CD14-positive monocyte (primary cell): ENCODE data around the gene ISG20. TPM values are rescaled to one million over a fixed set of nuclear protein-coding genes. Genes with fewer than 3 reads are reported as not detected.

Source experiments
- DNase-seq, 3 donors: peaks; one replicate each; pipeline ENCODE4 v3.0.0-alpha.2; 2011 to 2022
- H2AFZ ChIP-seq: 2 replicates; pipeline ENCODE4 v1.6.0; 2012; ENCODE audit warnings: mild to moderate bottlenecking, low read depth, low read length, inconsistent platforms; ENCODE audit not compliant: insufficient read depth, poor library complexity, severe bottlenecking
- H3K27ac ChIP-seq, 2 donors: 1 replicate in 1 of 2; 2 replicates in 1 of 2; pipeline ENCODE4 v1.5.1; 2012 to 2013; ENCODE audit warnings: low read length in 2 of 2, control low read depth in 1 of 2, inconsistent platforms in 1 of 2, low read depth in 1 of 2, mild to moderate bottlenecking in 1 of 2
- H3K27me3 ChIP-seq, 2 donors: one replicate each; pipeline versions ENCODE4 v1.6.0 to v1.6.1; 2011 to 2013; ENCODE audit warnings: low read length in 2 of 2; ENCODE audit not compliant: control insufficient read depth in 2 of 2, insufficient read depth in 2 of 2
- H3K36me3 ChIP-seq, 2 donors: replicated peaks in 1 of 2; 1 replicate in 1 of 2; 2 replicates in 1 of 2; pipeline versions ENCODE4 v1.5.1 to v1.6.1; 2012 to 2013; ENCODE audit warnings: low read length in 2 of 2, control low read depth in 1 of 2, inconsistent platforms in 1 of 2, mild to moderate bottlenecking in 1 of 2; ENCODE audit not compliant: insufficient read depth in 2 of 2, control insufficient read depth in 1 of 2
- H3K4me1 ChIP-seq, 2 donors: 1 replicate in 1 of 2; 2 replicates in 1 of 2; pipeline versions ENCODE4 v1.5.1 to v1.6.1; 2012 to 2013; ENCODE audit warnings: low read length in 2 of 2, control low read depth in 1 of 2, inconsistent platforms in 1 of 2, mild to moderate bottlenecking in 1 of 2, moderate library complexity in 1 of 2; ENCODE audit not compliant: insufficient read depth in 2 of 2, control insufficient read depth in 1 of 2
- H3K4me2 ChIP-seq: replicated peaks from 2 replicates; pipeline ENCODE3; 2012; ENCODE audit warnings: low read length, moderate library complexity, mild to moderate bottlenecking; ENCODE audit not compliant: poor library complexity, severe bottlenecking; ENCODE audit errors: extremely low read depth
- H3K4me3 ChIP-seq, 3 experiments: fragments of 200-600 bp in 1 of 3; sonication (generic) in 1 of 3; replicated peaks in 1 of 3; 1 replicate in 2 of 3; 2 replicates in 1 of 3; pipeline ENCODE4 v1.5.1; 2011 to 2013; ENCODE audit warnings: low read length in 3 of 3, mild to moderate bottlenecking in 3 of 3, control low read depth in 2 of 3, low read depth in 2 of 3, inconsistent platforms in 1 of 3, moderate library complexity in 1 of 3
- H3K79me2 ChIP-seq: 2 replicates; pipeline ENCODE4 v1.6.0; 2012; ENCODE audit warnings: mild to moderate bottlenecking, control low read depth, inconsistent platforms, low read length, moderate library complexity; ENCODE audit not compliant: insufficient read depth
- H3K9ac ChIP-seq: 2 replicates; pipeline ENCODE4 v1.6.0; 2017; ENCODE audit warnings: low read length, mild to moderate bottlenecking; ENCODE audit not compliant: insufficient read depth, poor library complexity, severe bottlenecking
- H3K9me3 ChIP-seq, 2 donors: replicated peaks in 1 of 2; 1 replicate in 1 of 2; 2 replicates in 1 of 2; pipeline versions ENCODE4 v1.5.1 to v1.6.1; 2012 to 2013; ENCODE audit warnings: low read length in 2 of 2, control low read depth in 1 of 2; ENCODE audit not compliant: control insufficient read depth in 1 of 2, insufficient read depth in 1 of 2
- H4K20me1 ChIP-seq: 2 replicates; pipeline ENCODE4 v1.6.0; 2012; ENCODE audit warnings: mild to moderate bottlenecking, low read length, control low read depth, moderate library complexity; ENCODE audit not compliant: insufficient read depth
- H3K27ac Mint-ChIP-seq, 7 donors: one replicate each; pipeline ENCODE4 v1.8.0; 2020; ENCODE audit warnings: mild to moderate bottlenecking in 7 of 7, mixed read lengths in 7 of 7, moderate library complexity in 6 of 7, inconsistent platforms in 2 of 7
- H3K27me3 Mint-ChIP-seq, 3 donors: one replicate each; pipeline ENCODE4 v1.8.0; 2021 to 2022; ENCODE audit warnings: low read depth in 3 of 3, mild to moderate bottlenecking in 3 of 3, mixed read lengths in 3 of 3, moderate library complexity in 3 of 3, inconsistent platforms in 1 of 3
- H3K36me3 Mint-ChIP-seq, 2 donors: one replicate each; pipeline ENCODE4 v1.8.0; 2020; ENCODE audit warnings: mixed read lengths in 2 of 2, inconsistent platforms in 1 of 2, mild to moderate bottlenecking in 1 of 2
- H3K4me1 Mint-ChIP-seq: one replicate; pipeline ENCODE4 v1.8.0; 2020; ENCODE audit warnings: mild to moderate bottlenecking, mixed read lengths
- H3K4me3 Mint-ChIP-seq, 2 donors: one replicate each; pipeline ENCODE4 v1.8.0; 2020; ENCODE audit warnings: mild to moderate bottlenecking in 2 of 2, mixed read lengths in 2 of 2, moderate library complexity in 1 of 2
- H3K9me3 Mint-ChIP-seq, 7 donors: one replicate each; pipeline ENCODE4 v1.8.0; 2020 to 2022; ENCODE audit warnings: mixed read lengths in 7 of 7, mild to moderate bottlenecking in 6 of 7, moderate library complexity in 6 of 7, inconsistent platforms in 2 of 7
- WGBS: methylation state at CpG from one replicate; pipeline ENCODE4 v1.1.5; 2013; ENCODE audit warnings: missing lambda C conversion rate; ENCODE audit not compliant: insufficient coverage; 5-methylcytosine and 5-hydroxymethylcytosine counted together
- intact Hi-C, 2 donors: fragments of 100-400 bp; cut with micrococcal nuclease; formaldehyde crosslinking; loops; one replicate each; pipeline versions ENCODE4 v1.15.0 to v1.15.1; 2023
- polyA plus RNA-seq, 3 donors: library from polyadenylated mRNA; depleted of rRNA in 1 of 3; unstranded in 2 of 3; stranded (reverse) in 1 of 3; fragments of 300-500 nt in 2 of 3; fragments of >200 nt in 1 of 3; fragmentation: Illumina TruSeq in 2 of 3; gene quantifications; 1 replicate in 2 of 3; 2 replicates in 1 of 3; pipeline ENCODE4 v1.2.3, GENCODE V29; 2012 to 2021
- TF ChIP-seq, protein P1 (sequence below): fragments of 200-600 bp; IDR thresholded peaks from one replicate; pipeline ENCODE4 v1.8.0; 2022; ENCODE audit warnings: antibody characterized with exemption, mild to moderate bottlenecking

Gene ISG20
- polyA plus RNA-seq, 3 donors: 15.6 to 29.3 (median 25.1) TPM

DNA sequence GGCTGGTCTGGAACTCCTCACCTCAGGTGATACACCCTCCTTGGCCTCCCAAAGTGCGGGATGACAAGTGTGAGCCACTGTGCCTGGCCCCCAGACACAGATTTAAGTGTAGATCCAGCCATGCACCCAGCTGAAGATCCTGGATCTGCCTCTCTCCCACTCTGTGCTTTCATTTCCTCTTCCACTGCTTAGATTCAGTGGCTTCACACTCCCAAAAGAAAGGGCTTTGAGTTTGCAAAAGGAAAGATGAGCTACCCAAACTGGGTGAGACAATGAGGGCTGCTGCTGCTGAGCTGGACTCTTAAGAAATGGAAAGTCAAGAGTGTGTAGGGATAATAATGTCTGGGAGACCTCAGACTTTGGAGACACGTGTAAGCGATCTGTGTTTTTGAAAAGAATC lies 45.5 kb downstream of the ISG20 start:
- TF ChIP-seq, protein P1, sequence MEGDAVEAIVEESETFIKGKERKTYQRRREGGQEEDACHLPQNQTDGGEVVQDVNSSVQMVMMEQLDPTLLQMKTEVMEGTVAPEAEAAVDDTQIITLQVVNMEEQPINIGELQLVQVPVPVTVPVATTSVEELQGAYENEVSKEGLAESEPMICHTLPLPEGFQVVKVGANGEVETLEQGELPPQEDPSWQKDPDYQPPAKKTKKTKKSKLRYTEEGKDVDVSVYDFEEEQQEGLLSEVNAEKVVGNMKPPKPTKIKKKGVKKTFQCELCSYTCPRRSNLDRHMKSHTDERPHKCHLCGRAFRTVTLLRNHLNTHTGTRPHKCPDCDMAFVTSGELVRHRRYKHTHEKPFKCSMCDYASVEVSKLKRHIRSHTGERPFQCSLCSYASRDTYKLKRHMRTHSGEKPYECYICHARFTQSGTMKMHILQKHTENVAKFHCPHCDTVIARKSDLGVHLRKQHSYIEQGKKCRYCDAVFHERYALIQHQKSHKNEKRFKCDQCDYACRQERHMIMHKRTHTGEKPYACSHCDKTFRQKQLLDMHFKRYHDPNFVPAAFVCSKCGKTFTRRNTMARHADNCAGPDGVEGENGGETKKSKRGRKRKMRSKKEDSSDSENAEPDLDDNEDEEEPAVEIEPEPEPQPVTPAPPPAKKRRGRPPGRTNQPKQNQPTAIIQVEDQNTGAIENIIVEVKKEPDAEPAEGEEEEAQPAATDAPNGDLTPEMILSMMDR: no peak
- Histone ChIP-seq H4K20me1 (no peaks in the 10 kb centered on the region), H3K79me2 (no peaks in the 10 kb centered on the region), H3K36me3 (no peaks in the 10 kb centered on the region), H3K4me3 (no peak overlapping the region), H2AFZ (no peak overlapping the region), H3K4me1 (no peaks in the 10 kb centered on the region), H3K27ac (no peak overlapping the region), H3K9ac (no peak overlapping the region), H3K9me3 (no peaks in the 10 kb centered on the region), H3K4me2 (no peak overlapping the region), H3K27me3 (no peaks in the 10 kb centered on the region)
- Mint-ChIP-seq H3K4me1 (no peaks in the 10 kb centered on the region), H3K4me3 (no peak overlapping the region), H3K36me3 (no peaks in the 10 kb centered on the region), H3K9me3 (peaks cover 0 to 3% (median 0%) of the 10 kb centered on the region in 7 donors), H3K27me3 (peaks cover 0 to 9% (median 5%) of the 10 kb centered on the region in 3 donors), H3K27ac (no peak overlapping the region)
- WGBS: 0% methylated on average over 1 of the region's 3 CpGs
- intact Hi-C loops: no loop called here
- DNase-seq: no peak

DNA sequence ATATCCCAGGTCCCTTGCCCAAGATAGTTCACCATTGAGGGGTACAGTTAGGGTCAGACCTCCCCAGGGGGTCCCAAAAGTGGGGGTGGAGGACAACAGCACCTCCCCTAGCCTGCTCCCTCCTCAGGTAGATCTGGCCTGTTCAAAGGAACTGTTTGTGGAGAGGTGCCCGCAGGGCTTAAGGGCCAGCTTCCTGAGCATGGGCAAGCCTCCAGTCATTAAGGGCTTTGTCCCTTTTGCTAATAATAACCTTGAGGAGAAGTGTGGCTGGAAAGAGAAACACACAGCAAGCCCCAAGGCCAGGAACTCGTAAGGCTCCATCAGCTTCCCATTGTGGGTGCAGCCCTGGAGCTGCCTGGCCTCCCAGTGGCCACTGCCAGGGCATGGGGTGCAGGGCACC lies 47.4 kb downstream of the ISG20 start:
- no peak overlapping the region for H3K4me3 Mint-ChIP-seq
- Histone ChIP-seq H3K79me2 (no peaks in the 10 kb centered on the region), H3K9ac (no peak overlapping the region), H3K27ac (no peak overlapping the region), H4K20me1 (no peaks in the 10 kb centered on the region), H2AFZ (no peak overlapping the region), H3K4me1 (no peaks in the 10 kb centered on the region), H3K4me3 (no peak overlapping the region), H3K36me3 (no peaks in the 10 kb centered on the region), H3K4me2 (no peak overlapping the region), H3K9me3 (no peaks in the 10 kb centered on the region), H3K27me3 (no peaks in the 10 kb centered on the region)
- intact Hi-C loops: no loop called here
- H3K36me3 Mint-ChIP-seq: no peaks in the 10 kb centered on the region
- no peaks in the 10 kb centered on the region for H3K4me1 Mint-ChIP-seq
- 67% methylated on average over 2 of the region's 2 CpGs for WGBS
- H3K9me3 Mint-ChIP-seq: peaks cover 0 to 3% (median 0%) of the 10 kb centered on the region in 7 donors
- peaks cover 2 to 13% (median 5%) of the 10 kb centered on the region in 3 donors for H3K27me3 Mint-ChIP-seq
- no peak for DNase-seq
- H3K27ac Mint-ChIP-seq: no peak overlapping the region
- TF ChIP-seq, protein P1: no peak
